ENCODE data around the gene PITPNM1. TPM values are rescaled to one million over a fixed set of nuclear protein-coding genes. Genes with fewer than 3 reads are reported as not detected.

The PITPNM1 gene
- total RNA-seq, 1 donor from 2014 or later: 55.8 TPM

DNA sequence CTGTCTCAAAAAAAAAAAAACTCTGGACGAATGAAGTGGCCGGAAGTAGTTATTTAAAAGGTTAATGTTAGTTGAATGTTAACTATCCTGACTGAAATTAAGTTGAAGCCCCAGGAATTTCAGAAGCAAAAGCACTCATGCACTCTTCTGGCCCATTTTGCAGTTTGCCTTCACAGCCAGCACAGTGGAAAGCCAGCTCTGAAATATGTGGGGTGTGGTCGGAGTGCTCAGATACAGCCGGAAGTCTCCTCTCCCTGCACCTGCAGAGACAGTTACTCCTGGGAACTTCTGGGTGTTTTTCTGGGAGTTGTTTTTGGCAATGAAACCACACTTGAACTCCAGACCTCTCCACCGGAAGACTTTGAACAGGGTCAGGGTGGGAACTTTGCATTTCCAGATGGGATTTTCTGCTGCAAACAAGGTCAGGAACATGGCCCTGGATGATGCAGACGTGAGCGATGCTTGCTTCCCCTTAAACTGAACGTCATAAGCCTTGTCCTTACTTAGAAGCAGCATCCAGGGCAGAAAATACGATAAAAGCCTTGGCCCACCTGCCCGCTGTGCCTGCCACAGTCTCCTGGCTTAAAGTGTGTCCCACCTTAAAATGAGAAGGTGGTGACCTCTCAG is 39.6 kb upstream of the PITPNM1 start:
- DNase-seq (ENCODE audit: low spot score in 2 of 2, unreplicated experiment in 2 of 2): no peak
- Mint-ChIP-seq H3K27me3 (ENCODE audit: low read depth) (peaks cover 2% of the 10 kb centered on the region), H3K4me3 (no peak overlapping the region), H3K27ac (no peak overlapping the region), H3K4me1 (peaks cover 3% of the 10 kb centered on the region), H3K36me3 (no peaks in the 10 kb centered on the region), H3K9me3 (no peaks in the 10 kb centered on the region)
- TF ChIP-seq, protein P1, sequence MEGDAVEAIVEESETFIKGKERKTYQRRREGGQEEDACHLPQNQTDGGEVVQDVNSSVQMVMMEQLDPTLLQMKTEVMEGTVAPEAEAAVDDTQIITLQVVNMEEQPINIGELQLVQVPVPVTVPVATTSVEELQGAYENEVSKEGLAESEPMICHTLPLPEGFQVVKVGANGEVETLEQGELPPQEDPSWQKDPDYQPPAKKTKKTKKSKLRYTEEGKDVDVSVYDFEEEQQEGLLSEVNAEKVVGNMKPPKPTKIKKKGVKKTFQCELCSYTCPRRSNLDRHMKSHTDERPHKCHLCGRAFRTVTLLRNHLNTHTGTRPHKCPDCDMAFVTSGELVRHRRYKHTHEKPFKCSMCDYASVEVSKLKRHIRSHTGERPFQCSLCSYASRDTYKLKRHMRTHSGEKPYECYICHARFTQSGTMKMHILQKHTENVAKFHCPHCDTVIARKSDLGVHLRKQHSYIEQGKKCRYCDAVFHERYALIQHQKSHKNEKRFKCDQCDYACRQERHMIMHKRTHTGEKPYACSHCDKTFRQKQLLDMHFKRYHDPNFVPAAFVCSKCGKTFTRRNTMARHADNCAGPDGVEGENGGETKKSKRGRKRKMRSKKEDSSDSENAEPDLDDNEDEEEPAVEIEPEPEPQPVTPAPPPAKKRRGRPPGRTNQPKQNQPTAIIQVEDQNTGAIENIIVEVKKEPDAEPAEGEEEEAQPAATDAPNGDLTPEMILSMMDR (IDR thresholded peaks at IDR 0.05; ENCODE audit: unreplicated experiment): no peak

DNA sequence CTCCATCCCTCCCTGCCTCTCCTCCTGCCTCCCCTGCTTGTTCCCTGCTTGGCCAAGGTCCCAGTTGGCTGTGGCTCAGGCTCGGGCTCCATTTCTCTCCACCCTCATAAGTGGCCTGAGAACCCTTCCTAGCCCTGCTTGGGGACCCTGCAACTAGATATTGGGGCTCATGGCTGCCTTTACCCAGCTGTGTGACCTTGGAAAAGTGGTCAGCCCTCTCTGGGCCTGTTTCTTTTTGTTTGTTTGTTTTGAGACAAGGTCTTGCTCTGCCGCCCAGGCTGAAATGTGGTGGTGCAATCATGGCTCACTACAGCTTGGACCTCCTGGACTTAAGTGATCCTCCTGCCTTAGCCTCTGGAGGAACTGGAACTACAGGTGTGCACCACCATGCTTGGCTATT is 38.4 kb upstream of the PITPNM1 start:
- TF ChIP-seq, protein P1 (IDR thresholded peaks at IDR 0.05; ENCODE audit: unreplicated experiment): no peak
- Mint-ChIP-seq H3K4me3 (no peak overlapping the region), H3K36me3 (no peaks in the 10 kb centered on the region), H3K4me1 (peaks cover 3% of the 10 kb centered on the region), H3K27me3 (ENCODE audit: low read depth) (peaks cover 2% of the 10 kb centered on the region), H3K27ac (no peak overlapping the region), H3K9me3 (no peaks in the 10 kb centered on the region)
- DNase-seq (ENCODE audit: low spot score in 2 of 2, unreplicated experiment in 2 of 2): no peak

DNA sequence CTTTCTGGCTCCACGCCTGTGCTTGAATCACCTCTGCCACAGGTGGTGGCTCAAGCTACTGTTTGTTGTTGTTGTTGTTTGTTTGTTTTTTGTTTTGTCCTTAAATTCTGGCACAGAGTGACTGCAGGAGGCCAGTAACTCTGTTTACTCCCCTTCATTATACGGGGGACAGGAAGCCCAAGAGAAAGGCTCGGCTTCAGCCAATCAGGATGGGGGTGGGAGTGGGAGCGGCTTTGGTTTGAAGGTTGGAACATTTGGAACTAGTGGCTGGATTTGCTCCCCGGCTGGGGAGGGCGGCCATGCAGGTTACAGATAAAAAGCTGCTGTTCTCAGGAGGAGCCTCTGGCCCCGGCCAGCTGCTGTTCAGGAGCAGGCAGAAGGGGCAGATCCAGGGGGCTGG is 37.8 kb upstream of the PITPNM1 start:
- Mint-ChIP-seq H3K36me3 (no peaks in the 10 kb centered on the region), H3K4me1 (peaks cover 3% of the 10 kb centered on the region), H3K27me3 (ENCODE audit: low read depth) (peaks cover 2% of the 10 kb centered on the region), H3K9me3 (no peaks in the 10 kb centered on the region), H3K27ac (no peak overlapping the region), H3K4me3 (no peak overlapping the region)
- no peak for DNase-seq (ENCODE audit: low spot score in 2 of 2, unreplicated experiment in 2 of 2)
- TF ChIP-seq, protein P1 (IDR thresholded peaks at IDR 0.05; ENCODE audit: unreplicated experiment): no peak

DNA sequence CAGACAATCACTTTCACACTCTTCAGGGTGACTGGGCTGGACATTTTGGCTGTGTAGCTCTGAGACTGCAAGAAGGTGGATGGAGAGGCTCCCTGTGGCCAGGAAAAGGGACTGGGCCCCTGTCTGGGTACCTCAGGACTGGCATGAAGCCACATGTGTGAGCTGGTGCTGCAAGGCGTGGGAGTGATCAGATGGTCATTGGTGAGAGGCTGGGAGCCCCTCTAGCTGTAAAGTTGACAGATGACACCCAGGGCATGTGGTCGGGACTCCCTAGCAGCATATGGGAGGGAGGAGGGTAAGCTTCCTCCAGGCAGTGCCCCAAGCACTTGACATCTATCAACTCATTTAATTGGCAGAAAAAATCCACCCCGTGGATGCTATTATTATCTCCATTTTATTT is 37.0 kb upstream of the PITPNM1 start:
- no peak for DNase-seq (ENCODE audit: low spot score in 2 of 2, unreplicated experiment in 2 of 2)
- Mint-ChIP-seq H3K9me3 (no peaks in the 10 kb centered on the region), H3K4me3 (no peak overlapping the region), H3K27ac (no peak overlapping the region), H3K36me3 (no peaks in the 10 kb centered on the region), H3K27me3 (ENCODE audit: low read depth) (peaks cover 2% of the 10 kb centered on the region), H3K4me1 (peaks cover 3% of the 10 kb centered on the region)
- TF ChIP-seq, protein P1 (IDR thresholded peaks at IDR 0.05; ENCODE audit: unreplicated experiment): no peak

DNA sequence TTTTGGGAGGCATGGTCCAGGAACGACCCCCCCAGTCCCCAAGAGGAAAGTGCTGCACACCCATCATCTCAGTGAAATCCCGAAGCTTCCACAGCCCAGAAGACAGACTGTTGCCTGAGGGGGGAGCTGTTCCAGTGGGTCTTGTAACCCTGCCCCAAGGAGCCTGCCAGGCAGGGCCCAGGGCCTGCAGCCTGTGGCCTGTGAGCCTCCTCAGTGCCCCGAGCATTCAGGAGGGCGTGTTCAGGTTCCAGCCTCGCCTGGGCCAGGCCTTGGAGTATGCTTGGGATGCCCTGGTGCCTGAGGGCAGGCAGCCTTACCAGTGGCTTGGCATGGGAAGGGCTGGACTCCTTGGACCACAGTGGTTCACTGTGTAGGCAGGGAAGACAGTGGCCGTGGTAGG is 36.0 kb upstream of the PITPNM1 start:
- Mint-ChIP-seq H3K36me3 (no peaks in the 10 kb centered on the region), H3K27ac (no peak overlapping the region), H3K4me1 (peaks cover 3% of the 10 kb centered on the region), H3K4me3 (no peak overlapping the region), H3K9me3 (no peaks in the 10 kb centered on the region), H3K27me3 (ENCODE audit: low read depth) (no peaks in the 10 kb centered on the region)
- TF ChIP-seq, protein P1 (IDR thresholded peaks at IDR 0.05; ENCODE audit: unreplicated experiment): no peak
- no peak for DNase-seq (ENCODE audit: low spot score in 2 of 2, unreplicated experiment in 2 of 2)

DNA sequence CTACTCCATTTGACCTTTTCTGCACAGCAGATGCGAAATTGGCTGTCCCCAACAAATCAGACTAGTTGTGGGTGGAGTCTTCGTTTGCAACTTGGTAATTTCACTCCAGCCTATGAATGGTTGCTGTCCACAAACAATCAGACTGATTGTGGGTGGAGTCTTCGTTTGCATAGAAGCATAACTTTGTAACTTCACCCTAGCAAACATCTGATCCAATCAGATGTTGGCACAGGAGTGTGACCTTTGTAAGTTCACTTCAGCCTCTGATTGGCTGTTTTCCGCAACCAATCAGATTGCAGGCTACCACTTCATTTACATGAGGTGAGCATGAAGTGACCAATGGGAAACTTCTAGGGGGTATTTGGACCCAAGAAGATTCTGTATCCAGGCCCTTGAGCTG is 34.4 kb upstream of the PITPNM1 start:
- no peak for DNase-seq (ENCODE audit: low spot score in 2 of 2, unreplicated experiment in 2 of 2)
- no peak overlapping the region for H3K27ac Mint-ChIP-seq
- H3K4me1 Mint-ChIP-seq: peaks cover 1% of the 10 kb centered on the region
- H3K4me3 Mint-ChIP-seq: no peak overlapping the region
- TF ChIP-seq, protein P1 (IDR thresholded peaks at IDR 0.05; ENCODE audit: unreplicated experiment): no peak
- no peaks in the 10 kb centered on the region for H3K27me3 Mint-ChIP-seq (ENCODE audit: low read depth)
- no peaks in the 10 kb centered on the region for H3K36me3 Mint-ChIP-seq
- H3K9me3 Mint-ChIP-seq: peaks cover 1% of the 10 kb centered on the region
